Activated CD8-positive, alpha-beta memory T cell treated with anti-CD3 and anti-CD28 coated beads for 1 hour (primary cell): ENCODE measurements around the gene DHODH.

Experiments
- DNase-seq, 2 donors: peaks; one replicate each; pipeline ENCODE4 v3.0.0-alpha.2; 2020; ENCODE audit warnings: low read depth in 1 of 2; ENCODE audit errors: extremely low read depth in 1 of 2

The DHODH gene

DNA sequence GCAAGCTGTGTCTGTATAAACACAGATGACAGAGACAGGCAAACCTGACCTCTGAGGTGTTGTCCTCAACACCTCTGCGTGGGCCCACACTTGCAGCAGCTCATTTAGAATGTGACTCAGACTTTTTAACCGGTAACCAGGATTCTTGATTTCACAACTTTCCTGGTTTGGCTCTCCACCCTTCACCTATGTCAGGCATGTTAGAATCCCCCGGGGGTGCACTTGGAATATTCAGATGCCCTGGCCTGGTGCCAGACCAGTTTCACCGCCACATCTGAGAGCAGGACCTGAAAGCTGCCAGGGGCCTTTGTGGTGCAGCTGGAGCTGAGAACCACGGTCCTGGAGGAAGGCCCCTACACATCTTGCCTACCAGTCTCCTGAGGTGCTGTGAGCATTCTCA, 4.8 kb downstream of the DHODH start:
- no peak for DNase-seq

DNA sequence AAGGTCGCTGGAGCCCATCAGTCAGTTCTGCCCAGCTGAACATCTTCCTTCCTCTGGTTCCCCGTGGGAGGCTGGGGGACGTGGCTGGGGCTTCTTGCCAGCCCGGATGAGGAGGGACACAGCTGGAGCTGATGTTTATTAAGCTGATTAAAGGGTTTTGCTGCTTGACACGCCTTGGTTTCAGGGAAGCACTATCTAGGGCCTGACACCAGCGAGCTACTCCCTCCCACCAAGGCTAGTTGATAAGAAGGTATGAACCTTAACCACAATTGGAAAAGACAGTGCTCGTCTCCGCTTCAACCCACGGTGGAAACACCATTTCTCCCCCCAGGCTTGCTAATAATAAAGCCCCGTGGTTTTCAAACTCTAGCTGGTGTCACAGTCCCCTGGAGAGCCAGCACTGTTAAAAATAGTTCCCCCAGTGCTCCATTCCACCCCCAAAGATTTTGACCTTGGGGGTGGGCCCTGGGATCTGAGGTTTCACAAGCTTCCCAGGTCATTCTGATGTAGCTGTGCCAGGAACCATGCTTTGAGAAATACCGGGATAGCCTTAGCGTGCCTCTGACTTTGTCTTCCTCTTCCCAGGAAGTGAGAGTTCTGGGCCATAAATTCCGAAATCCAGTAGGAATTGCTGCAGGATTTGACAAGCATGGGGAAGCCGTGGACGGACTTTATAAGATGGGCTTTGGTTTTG, 5.5 kb downstream of the DHODH start:
- DNase-seq: no peak

- DNase-seq: no peak
Observed at GRCh38 chr16:72014675-72015074, 6.1 kb downstream of the DHODH start.

- DNase-seq: no peak
Observed at GRCh38 chr16:72015124-72015523, 6.6 kb downstream of the DHODH start.

DNA sequence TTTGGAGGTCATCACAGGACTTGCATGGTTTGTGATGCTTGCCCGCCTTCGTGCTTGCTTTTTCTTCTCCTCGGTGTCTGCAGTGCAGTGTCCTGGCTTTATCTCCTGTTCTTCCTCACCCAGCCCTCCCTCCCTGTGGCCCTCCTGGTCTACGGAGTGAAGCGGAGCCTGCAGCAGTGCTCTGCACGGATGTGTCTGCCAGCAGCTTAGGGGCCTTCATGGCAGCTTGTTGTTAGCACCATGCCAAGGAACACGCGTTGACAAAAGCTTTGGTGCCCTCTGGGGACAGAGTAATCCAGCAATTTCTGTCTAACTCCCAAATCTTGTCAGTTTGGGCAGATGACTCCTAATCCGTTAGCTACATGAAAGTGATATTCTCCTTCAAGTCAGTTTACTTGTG, 9.9 kb downstream of the DHODH start:
- no peak for DNase-seq

GRCh38 chr16:72021043-72021442, 12.5 kb downstream of the DHODH start:
- DNase-seq: no peak

DNA sequence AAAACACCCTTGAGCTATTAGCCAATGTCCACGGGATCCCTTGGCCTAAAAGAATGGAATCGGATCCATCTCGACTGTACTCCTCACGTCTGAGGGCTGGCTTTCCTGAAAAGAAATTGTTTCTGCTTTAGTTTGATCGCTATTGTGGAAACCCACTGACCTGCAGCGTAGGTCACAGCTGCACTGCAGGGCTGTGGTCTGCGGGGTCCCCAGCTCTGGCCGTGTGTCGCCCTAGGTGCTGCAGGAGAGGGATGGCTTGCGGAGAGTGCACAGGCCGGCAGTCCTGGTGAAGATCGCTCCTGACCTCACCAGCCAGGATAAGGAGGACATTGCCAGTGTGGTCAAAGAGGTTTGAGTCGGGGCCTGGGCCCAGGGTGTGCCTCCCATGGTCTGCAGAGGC, 13.6 kb downstream of the DHODH start:
- DNase-seq: no peak

GRCh38 chr16:72023962-72024361, 15.4 kb downstream of the DHODH start:
- no peak for DNase-seq

DNA sequence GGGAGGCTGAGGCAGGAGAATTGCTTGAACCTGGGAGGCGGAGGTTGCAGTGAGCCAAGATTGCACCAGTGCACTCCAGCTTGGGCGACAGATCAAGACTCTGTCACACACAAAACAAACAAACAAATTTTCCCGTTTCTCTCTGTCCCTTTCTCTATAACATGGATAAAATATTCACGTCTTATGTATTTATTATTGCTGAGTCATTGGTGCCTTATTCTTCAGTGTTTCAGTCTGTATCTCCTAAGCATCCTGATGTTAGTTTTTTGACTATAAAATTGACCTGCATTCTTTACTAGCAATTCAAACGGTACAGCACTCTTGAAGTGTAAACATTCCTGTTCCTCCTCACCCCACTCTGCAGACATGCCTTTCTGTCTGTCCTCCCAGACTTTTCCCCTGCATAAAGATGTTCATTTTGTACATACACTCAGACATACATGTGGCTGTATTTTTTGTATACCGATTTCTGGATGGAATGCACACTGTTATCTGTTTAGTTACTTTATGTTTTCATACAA, 16.4 kb downstream of the DHODH start:
- no peak for DNase-seq

- DNase-seq: no peak
Observed at GRCh38 chr16:72025404-72026114, 17.0 kb downstream of the DHODH start.

GRCh38 chr16:72027669-72028378, 19.3 kb downstream of the DHODH start:
- no peak for DNase-seq

DNA sequence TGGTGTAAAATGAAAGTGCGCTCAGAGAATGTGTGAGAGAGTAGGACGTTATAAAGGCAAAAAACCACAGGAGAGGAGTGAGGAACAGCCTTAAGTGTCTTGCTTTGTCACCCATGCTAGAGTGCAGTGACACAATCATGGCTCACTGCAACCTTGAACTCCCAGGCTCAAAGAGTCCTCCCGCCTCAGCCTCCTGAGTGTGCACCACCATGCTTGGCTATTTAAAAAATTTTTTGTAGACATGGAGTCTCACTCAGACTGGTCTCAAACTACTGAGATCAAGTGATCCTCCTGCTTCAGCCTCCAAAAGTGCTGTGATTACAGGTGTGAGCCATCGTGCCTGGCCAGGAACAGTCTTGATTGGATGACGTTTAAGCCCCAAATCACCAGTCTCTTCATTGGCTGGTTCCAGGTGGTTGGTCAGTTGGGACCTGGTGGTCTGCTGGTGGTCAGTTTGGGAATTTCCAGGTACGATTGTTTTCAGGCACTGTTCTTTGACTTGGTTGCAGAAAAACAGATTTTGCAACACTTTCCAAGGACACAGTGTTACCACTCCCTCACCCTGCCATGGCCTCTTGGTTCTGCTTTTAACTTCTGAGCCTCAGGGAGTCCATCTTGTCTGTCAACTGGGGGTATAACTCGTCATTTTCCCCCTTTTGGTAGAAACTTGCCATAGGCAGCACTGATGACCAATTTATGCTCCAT, 21.2 kb downstream of the DHODH start:
- no peak for DNase-seq

DNA sequence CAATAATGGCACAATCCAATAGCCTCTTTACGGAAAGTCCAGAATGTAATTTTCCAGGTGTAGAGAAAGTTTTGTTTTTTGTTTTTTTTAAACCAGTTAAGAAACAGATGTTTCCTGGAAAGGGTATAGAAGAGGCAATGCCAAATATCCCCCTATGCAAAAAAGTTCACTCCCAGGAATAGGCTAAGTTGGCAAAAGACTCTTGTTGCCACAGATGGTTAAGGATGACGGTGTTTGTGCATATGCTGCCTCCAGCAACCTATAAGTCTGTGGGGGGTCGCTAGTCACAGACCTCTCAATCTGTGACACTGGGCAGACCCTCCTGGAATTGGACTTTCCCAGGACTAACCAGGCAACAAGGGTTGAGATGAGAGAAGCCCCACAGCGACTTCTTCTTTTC, 24.9 kb downstream of the DHODH start:
- DNase-seq: no peak

DNA sequence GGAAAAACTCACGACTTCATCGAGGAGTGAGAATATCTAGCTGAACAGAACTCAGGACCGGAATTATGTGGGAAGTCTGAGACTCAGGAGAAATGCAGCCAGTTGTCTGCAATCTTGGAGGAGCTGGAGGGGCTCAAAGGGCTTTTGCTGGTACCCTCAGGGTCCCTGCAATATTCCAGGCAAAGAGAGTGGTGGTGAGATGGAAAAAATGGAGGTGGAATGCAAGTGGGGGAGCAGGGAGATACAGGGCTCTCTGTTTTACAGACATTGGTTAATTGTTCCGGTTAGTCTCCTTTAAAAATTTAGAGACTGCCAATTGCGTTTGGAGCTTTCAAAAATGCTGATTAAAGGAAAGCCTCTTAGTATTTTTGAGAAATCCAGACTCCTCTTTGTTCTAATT, 27.6 kb downstream of the DHODH start:
- no peak for DNase-seq

DNA sequence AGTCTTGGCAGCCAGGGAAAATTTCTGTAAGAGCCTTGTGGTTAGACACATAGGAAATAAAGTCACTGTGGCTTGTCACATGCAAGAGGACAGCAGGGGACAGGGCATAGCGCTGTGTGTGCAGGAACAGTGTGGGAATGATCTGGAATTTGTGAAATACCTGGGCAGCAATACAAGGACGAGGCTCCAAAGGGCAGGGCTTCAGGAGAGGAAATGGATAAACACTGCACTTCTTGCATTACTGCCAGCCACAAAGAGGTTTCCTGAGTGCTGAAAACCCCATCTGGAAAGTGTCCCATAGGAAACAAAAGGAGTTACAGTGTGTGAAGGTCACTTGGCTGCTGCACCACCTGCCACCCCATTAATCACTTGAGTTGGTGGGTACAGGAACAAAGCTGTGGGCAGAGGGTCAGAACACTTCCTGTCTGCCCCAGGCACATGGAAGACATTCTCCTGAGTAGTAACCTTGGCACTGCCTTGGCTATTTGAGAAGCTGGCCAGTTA, 33.7 kb downstream of the DHODH start:
- DNase-seq: no peak

GRCh38 chr16:72043058-72043457, 34.5 kb downstream of the DHODH start:
- no peak for DNase-seq

- DNase-seq: no peak
Observed at GRCh38 chr16:72043539-72043938, 35.0 kb downstream of the DHODH start.

- no peak for DNase-seq
Observed at GRCh38 chr16:72044296-72044695, 35.8 kb downstream of the DHODH start.

- no peak for DNase-seq
Observed at GRCh38 chr16:72044825-72045359, 36.3 kb downstream of the DHODH start.

DNA sequence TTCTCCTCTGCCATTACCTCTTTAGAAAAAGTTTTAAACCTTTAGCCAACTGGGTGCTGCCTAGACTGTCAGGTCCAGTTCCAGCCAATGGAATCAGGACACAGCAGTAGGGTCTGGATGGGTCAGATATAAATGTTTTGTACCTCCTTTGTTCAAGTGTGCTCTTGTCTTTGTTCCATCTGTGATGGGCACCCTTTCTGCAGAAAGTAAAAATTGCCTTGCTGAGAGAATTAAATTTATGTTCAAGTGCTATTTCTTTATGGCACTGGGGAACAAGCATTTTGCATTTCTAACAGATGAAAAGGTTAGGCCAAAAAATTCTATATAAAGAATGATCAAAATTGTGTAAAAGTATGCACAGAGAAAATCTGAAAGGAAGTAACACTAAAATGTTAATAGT, 40.6 kb downstream of the DHODH start:
- no peak for DNase-seq
